LoVo (cell line): ENCODE measurements around the gene GDPGP1.
"Not testable (repeated sequence)": the region's sequence is repeated elsewhere in the genome, so short reads cannot be mapped to it uniquely, and the experiment has no call there.

Experiments used
- DNase-seq: peaks from one replicate; pipeline ENCODE4 v3.0.0-alpha.2; 2016; ENCODE audit warnings: low spot score

GDPGP1 gene, protein sequence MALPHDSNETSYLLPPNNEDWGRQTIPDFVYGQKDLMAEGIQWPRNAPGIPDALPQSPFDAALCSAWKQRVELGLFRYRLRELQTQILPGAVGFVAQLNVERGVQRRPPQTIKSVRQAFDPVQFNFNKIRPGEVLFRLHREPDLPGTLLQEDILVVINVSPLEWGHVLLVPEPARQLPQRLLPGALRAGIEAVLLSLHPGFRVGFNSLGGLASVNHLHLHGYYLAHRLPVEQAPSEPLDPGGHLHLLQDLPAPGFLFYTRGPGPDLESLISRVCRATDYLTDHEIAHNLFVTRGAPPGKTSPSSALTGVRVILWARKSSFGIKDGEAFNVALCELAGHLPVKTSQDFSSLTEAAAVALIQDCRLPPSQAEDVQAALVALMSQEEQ

DNA sequence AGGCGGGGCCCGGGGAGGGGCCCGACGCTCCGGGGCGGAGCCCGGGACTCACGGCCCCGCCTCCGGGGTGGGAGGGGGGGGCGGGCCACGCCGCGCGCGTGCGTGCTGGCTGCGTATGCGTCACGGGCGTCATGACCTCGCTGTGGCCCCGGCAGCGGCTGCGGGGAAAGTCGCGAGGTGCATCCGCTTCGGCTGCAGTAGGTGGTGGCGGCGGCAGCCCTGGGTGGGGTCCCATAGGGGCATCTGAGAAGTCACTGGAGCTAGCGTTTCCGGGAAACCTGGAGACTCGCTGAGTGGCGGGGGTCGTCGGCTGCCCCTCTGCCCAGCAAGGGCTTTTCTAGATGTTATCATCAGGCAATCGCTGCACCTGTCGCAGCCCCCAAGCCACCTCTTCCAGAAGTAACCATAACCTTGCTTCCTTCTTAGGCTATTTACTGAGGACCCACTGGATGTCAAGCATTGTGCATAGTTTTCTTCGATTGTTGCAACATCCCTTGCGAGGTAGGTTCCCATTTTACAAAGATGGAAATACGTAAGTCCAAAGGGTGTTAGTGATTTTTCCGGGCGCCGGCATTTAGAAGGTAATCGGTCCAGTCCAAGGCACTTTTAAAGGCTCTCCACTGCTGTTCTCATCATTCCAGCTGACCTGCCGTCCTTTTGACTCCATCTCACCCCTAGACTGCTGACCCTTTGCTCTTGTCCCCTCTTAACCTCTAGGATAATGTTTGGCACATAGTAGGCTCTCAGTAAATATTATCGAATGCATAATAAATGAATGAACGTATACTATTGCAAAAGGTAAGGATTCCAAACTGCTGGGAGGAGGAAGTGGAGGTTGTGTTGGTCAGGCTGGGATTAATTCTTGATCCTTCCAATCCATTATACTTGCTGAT is at the start of gene GDPGP1:
Gene GDPGP1, plus strand, starts transcription at position 114 of the 893 bp plus-strand sequence. CDS start 6,700 bp downstream, outside the sequence.
- peak; percentile 99 for DNase-seq

DNA sequence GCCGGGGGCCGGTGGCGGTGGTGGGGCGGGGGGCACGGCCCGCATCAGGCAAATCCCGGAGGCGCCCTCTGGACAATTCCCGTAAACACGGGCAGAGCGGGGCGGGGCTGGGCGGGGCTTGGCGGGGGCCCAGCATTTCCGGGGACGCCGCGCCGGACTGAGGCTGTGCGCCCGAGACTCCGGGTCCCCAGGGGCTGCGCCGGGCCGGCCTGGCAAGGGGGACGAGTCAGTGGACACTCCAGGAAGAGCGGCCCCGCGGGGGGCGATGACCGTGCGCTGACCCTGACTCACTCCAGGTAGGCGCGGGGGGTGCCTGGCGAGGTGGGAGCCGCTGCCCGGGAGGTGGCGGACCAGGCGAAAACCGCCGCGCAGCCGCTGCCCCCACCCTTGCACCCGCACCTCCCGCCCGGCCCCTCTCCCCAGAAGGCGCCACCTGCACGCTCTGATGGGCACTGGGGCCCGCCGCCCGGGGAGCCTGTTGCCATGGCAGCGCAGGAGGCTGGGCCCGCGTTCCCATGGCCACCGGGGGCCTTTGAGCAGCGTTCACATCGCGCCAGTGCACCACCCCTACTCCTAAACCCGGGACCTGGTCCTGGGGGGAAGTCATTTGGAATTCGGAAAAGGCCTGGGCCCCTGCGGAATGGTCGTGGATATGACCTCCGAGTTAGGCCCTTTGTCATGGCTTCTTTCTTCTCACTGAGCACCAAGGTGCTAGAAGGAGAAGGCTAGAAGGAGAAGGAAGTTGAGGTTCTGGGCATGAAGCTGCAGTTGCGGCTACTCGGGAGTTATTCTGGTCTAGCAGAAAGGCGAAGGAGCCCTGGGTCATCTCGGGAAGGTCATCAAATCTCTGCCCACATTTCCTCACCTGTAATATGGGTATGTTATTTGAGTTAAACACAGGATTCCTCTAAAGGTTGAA is 49.0 kb upstream of the GDPGP1 start:
- peak; percentile 75 for DNase-seq

DNA sequence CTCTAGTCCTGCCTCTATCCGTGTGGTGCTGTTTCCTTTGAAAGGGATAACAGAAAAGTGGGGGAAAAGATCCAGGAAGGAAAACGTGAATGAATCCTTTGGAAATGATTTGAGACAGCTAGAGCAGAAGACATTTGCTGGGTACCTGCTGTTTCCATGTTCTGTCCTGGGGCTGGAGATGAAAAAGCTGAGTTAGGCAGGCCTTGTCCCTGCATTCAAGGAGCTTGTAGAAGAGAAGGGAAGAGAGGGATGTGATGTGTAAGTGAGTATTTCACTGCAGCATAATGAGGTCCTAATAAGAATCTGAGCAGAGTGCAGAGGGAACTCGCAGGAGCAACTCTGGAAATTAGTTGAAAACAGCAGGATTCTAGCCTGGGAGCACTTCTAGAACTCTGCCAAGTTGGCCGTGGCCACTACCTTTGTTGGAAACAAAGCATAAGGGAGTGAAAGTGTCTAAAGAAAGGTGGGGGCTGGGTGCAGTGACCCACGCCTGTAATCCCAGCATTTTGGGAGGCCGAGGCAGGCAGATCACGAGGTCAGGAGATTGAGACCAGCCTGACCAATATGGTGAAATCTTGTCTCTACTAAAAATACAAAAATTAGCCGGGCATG is 46.6 kb upstream of the GDPGP1 start:
- DNase-seq = no peak

DNA sequence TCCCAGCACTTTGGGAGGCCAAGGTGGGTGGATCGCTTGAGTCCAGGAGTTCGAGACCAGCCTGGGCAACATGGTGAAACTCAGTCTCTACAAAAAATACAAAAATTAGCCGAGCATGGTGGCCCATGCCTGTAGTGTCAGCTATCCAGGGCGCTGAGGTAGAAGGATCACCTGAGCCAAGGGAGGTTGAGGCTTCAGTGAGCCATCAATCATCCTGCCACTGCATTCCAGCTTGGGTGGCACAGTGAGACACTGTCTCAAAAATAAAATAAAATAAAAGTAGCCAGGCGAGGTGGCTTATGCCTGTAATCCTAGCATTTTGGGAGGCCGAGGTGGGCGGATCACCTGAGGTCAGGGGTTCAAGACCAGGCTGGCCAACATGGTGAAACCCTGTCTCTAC is 45.9 kb upstream of the GDPGP1 start:
- DNase-seq = not testable (repeated sequence)

DNA sequence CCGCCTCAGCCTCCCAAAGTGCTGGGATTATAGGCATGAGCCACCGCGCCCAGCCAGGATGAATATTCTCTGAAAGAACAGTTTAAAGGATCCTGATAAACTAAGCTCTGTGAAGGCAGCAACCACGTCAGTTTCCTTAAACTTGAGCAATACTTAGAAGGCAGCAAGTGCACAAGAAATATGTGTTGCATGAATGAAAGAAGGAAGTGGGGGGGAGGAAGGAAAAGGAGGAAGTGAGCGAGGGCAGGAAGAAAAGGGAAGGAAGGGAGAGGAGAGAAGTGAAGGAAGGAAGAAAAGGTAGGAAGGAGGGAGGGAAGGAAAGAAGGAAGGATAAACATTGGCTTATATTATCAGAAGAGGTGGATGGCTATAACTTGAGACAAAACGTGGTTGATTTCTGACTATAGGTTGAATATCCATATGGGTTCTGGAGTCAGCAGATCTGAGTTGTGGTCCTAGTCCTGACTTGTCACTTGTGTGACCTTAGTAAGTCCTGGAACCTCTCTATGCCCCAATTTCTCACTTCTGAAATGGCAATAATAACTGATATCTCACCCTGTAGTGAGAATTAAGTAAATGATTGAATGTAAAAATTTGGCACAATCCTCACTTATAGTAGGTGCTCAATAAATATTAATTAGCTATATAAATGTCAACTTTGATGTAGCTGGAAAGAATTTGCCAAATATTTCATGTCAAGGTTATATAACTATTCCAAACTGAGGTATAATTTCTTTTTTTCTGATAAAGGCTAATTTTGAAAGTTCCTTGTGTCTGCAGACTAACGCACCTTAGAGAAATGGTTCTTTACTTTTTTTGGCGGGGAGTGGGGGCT is 44.9 kb upstream of the GDPGP1 start:
- DNase-seq = no peak

DNA sequence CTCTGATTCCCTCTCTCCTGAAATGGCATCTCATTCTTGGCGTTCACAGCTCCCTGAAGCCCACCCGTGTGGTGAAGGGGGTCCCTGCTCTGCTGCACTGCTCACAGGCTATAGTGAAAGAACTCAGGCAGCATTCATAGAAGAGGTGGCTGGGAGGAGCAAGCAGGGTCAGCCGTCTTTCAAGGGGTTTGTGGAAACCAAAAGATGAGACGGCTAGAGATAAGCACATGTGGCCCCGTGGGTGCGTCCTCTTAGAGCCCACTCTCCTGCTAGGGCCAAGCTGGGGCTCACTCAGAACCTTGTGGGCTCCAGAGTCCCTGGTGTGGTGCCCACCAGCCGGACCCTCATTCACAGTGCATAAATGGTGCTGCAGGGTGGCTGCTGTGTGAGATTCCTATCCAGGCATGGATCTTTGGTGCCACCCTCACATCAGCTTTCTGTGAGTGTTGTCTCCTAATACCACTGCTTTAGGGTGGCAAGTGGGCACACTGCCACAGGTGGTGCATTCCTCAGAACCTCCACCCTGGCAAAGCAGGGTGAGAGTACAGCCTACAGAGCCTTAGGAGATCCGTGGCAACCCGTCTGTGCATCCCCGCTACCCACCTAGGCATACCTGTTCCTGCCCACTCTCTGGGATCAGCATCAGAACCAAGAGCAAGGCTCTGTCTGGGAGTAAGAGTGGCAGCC is 44.1 kb upstream of the GDPGP1 start:
- no peak for DNase-seq

DNA sequence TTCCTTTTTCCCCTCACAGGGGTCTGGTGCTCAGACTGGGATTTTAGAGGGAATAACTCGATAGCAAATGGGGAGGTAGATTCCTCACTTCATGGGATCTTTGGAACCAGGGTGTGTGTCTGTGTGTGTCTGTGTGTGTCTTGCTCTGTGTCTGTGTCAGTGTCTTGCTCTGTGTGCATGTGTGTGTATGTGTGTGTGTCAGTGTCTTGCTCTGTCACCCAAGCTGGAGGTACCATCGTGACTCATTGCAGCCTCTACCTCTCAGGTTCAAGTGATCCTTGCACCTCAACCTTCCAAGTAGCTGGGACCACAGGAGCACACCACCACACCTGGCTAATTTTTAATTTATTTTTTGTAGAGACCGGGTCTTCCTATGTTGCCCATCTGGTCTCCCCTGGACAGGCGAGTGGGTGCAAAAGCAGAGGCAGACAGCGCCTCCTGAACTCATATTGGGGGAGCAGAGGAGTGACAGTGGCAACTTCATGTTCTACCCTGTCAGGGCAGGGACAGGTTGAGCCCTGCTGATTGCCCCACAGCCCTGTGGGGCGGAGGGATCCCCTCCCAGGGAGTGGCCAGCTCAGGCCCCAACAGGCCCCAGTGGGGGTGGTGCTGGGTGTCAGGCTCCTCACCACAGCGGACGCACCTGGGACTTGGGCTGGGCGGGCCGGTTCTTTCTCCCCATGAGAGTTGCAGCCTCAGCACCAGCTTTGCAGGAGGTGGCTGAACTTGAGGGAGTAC is 43.2 kb upstream of the GDPGP1 start:
- DNase-seq = no peak

DNA sequence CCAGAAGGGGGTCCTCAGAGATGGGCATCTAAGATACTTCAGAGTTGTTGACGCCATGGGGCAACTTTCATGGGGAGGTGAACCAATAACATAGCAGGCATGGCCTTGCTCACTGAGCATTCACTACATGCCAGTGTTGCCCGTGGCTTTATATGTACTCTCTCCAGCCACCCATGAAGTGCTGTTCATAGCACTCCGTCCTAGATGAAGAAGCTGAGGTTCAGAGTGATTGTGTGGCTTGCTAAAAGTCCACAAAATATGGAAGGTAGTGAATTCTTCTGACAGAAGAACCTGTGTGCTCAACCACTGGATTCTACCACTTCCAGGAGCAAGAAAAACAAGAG is 42.7 kb upstream of the GDPGP1 start:
- DNase-seq = no peak

DNA sequence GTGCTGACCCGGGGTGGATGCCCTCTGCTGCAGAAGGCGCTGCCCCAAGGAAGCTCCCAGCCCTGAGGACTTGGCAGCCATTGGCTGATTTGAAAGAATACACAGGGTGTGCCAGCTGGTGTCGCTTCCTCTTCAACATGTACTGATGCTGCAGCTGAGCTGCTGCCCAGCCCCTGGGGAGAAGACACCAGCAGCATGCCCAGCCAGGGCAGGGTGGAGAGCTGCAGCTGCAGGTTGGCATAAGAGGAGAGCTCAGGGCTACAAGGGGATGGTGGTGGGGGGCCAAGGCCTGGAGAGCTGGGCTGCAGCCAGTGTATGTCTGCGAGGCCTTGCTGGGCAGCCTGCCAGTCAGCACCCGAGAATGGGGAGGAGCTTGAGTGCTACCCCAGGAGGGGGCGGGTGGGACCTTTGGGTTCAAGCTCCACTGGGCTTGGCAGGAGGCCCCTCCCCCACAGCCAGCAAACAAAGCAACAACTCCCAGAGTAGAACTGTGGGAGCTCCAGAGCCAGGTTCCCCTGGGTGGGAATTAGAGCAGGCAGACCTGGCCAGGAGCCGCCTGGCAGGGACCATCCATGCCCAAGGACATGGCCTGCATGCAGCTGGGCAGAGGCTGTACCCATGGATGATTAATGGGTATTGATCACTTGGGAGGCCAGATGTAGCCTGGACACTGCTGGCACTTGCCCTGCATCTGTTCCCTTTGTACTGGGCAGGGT is 42.1 kb upstream of the GDPGP1 start:
- peak; percentile 61 for DNase-seq

DNA sequence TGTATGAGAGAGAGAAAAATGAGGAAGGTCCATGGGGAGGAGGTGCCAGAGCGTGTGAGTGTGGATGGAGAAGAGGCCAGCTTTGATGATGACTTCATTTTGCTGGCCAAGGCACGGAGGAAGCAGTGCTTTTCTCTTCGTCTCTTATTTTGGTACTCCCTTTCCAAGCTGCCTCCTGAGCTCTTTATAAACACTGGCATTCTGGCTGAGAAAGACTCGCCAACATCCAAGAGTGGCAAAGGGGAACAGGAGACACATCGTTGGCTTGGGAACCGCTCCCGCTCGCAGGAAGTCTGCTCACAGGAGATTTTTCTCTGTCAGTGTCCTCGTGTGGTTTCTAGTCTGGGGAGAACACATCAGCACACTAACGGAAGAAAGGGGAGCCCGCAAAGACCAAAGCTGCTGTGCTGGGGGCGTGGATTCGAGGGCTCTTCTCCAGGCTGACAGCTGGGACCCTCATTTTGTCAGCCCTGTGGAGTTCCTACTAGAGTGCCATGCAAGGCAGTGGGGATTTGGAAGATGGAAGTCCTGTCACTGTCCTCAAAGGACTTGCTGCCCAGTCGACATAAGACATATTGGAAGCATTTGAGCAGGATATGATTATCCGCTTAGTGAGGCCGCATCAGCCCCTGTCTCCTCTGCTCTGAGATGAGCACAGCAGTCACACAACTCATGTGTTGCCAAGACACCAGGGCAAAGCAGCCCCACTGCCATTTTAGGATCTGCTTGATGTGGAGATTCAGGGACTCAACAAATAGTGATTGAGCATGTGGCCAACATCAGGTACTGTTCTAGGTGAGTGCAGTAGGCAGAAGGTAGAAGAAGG is 40.8 kb upstream of the GDPGP1 start:
- no peak for DNase-seq

DNA sequence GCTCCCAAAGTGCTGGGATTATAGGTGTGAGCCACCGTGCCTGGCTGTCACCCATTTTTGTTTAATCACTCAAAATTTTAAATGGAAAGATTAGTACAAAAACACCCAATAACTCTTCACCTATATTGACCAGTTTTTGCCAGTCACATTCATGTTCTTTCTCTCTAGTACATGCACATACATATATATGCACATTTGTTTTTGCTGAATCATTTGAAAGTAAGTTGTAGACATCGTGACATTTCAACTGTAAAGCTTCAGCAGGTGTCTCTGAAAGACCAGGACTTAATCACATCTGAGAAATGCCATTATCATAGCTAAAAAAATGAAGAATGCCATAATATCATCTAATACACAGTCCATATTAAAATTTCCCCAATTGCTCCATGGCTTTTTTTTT is 39.4 kb upstream of the GDPGP1 start:
- DNase-seq = no peak

DNA sequence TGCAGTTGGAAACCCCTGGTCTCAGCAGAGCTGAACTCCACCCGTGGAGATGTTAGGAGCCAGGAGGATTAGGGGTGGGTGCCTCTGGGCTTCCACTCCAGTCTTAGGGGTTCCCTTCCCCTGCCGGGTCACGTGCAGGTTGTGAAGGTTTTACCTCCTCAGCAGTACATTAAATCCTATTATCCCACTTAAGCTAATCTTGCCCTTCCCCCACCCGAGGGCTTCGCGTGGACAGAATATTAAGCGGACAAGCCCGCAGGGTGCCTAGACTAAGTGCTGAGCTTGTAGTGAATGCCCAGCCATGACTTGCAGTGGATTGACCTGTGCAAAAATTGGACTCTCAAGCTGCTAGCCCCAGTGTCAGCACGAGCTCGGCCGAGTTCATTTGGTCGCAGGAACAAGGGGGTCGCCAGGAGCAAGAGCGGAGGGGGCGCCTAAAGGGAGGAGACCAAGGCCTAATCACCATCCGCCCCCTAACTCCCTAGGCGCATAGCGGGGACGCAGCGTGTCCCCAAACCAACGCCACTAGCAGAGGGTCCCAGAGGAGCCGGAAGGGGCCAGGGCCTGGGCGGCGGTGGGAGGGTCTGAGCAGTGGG is 33.4 kb upstream of the GDPGP1 start:
- no peak for DNase-seq

DNA sequence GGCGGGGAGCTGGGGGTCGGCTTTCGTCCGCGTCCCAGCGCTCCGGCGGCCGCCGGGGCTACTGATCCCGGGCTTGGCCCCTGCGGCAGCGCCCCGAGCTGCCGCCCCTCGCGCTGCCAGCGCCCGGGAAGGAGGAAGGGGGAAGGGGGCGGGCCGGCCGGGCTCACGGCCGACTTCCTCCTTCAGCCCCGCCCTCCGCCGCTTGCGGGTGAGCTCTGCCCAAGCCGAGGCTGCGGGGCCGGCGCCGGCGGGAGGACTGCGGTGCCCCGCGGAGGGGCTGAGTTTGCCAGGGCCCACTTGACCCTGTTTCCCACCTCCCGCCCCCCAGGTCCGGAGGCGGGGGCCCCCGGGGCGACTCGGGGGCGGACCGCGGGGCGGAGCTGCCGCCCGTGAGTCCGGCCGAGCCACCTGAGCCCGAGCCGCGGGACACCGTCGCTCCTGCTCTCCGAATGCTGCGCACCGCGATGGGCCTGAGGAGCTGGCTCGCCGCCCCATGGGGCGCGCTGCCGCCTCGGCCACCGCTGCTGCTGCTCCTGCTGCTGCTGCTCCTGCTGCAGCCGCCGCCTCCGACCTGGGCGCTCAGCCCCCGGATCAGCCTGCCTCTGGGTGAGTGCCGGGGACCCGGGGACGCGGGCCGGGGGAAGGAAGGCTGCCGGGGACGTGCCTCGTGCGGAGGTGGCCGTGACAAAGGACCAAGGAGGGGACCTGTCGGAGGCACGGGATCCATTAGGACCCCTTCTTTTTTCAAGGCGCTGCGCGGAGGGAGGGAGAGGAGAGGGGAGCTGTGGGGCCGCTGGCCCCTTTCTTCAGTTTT is 32.7 kb upstream of the GDPGP1 start, which contains the start of gene SEMA4B:
Gene SEMA4B, plus strand, starts transcription at position 201 of the 814 bp plus-strand sequence. Its CDS starts 249 bp downstream, at position 450.
- DNase-seq = peak; percentile 75

DNA sequence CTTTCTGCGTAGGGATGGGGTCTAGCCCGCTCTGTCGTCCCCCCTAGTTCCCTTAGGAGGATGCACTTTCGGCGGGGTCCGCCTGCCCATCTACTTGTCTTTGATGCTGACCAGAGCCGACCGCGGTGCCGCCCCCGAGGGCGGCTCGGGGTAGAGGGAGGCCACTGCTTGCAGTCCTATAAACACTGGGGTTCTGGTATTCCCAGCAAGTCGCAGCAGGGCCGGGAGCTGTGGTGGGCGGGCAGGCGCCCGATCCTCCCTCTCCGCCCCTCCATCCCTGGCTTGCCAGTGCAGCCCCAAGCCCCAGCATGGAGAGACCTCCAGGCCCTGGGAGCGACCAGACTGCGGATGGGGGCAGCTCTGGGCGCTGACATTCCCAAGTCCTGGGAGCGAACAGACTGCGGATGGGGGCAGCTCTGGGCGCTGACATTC is 32.0 kb upstream of the GDPGP1 start:
- DNase-seq = no peak

DNA sequence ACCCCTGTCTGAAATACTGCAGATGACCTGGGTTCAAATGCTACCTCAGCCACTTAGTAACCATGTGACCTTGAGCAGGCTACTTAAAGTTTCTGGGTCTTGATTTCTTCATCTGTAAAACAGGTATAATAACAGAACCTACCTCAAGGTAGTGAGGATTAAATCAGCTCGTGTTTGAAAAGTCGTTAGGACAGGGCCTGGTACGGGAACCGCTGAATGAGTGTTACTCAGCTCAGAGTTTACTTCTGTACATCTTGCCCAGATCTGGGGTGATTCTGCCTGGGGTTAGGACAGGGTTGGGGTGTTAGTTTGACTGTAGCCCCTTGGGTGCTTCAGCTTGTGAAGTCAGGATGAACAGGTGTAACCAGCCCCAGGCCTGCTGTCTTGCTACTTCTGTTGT is 31.1 kb upstream of the GDPGP1 start:
- DNase-seq = no peak

DNA sequence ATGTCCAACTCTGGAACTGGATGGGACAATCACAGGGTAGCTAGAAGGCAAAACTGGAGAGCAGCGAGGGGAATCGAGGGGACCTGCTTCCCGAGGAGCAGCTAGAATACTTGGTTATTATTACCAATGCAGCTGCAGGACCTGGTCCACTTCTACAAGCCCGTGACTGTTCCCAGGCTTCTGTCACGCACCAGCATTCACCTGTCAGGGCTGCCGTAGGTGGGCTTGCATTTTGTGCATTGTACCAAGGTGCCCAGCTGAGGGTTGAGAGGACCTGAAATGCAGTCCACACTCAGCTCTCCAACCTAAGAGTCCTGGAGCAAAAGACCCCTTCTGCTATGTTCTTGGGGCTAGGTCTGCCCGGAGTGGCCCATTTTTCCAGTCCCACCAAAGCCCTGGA is 30.5 kb upstream of the GDPGP1 start:
- no peak for DNase-seq
